Measurements from ENCODE around the gene SLC6A6. TPM values are rescaled to one million over a fixed set of nuclear protein-coding genes. Genes with fewer than 3 reads are reported as not detected.

The SLC6A6 gene
- total and polyA plus RNA-seq, 2 experiments from 2014 or later, result 4.6 to 10.6 TPM

DNA sequence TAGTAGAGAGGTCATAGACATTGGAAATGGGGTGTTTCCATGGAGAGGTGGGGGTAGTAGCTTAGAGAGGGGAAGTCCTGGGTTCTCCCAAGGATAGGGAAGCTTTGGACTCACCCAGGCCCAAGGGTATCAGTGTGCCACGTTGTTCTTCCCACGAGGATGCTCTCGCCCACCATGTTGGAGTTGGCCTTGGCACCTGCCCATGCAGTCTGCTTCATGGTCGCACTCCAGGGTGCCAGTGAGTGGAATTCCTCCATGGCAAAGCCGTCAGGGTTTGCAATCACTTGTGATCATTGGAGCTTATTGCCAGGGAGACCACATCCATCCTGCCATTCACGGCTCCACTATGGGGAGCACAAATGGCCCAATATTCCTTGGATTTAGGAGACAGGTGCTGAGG lies 77.2 kb downstream of the SLC6A6 start:
- no peak overlapping the region for H3K27ac ChIP-seq
- no peaks in the 10 kb centered on the region for H3K27me3 ChIP-seq (replicated peaks; ENCODE audit: insufficient read depth)
- no peak overlapping the region for H3K9ac ChIP-seq
- TF ChIP-seq EZH2phosphoT487 (IDR thresholded peaks at IDR 0.05; ENCODE audit: insufficient read depth, low read depth), result no peak
- TF ChIP-seq EZH2 (IDR thresholded peaks at IDR 0.05; ENCODE audit: insufficient read depth, poor library complexity, severe bottlenecking), result no peak
- no peaks in the 10 kb centered on the region for H3K9me3 ChIP-seq (ENCODE audit: low read depth)
- no peaks in the 10 kb centered on the region for H4K20me1 ChIP-seq (ENCODE audit: insufficient read depth)
- H3K4me3 ChIP-seq, result no peak overlapping the region
- H3F3A ChIP-seq (ENCODE audit: insufficient read depth), result no peaks in the 10 kb centered on the region
- H3K4me2 ChIP-seq (ENCODE audit: unreplicated experiment), result no peak overlapping the region
- H3K36me3 ChIP-seq (ENCODE audit: low read depth), result peaks cover 14% of the 10 kb centered on the region; the same call in 1 of the 2 replicates
- WGBS, 2 experiments (ENCODE audit: low coverage in 1 of 2, low lambda C conversion rate in 2 of 2, missing lambda C conversion rate in 2 of 2), result 90 to 94% methylated on average over 6 of the region's 6 CpGs
- H3K9me2 ChIP-seq (ENCODE audit: insufficient read depth), result no peaks in the 10 kb centered on the region
- no peak for DNase-seq
- H2AFZ ChIP-seq, result no peak overlapping the region
- in situ Hi-C loops (cut with MboI), result no loop called here
- H3K4me1 ChIP-seq (ENCODE audit: insufficient read depth), result no peaks in the 10 kb centered on the region
- H3K79me2 ChIP-seq (ENCODE audit: insufficient read depth), result no peaks in the 10 kb centered on the region

DNA sequence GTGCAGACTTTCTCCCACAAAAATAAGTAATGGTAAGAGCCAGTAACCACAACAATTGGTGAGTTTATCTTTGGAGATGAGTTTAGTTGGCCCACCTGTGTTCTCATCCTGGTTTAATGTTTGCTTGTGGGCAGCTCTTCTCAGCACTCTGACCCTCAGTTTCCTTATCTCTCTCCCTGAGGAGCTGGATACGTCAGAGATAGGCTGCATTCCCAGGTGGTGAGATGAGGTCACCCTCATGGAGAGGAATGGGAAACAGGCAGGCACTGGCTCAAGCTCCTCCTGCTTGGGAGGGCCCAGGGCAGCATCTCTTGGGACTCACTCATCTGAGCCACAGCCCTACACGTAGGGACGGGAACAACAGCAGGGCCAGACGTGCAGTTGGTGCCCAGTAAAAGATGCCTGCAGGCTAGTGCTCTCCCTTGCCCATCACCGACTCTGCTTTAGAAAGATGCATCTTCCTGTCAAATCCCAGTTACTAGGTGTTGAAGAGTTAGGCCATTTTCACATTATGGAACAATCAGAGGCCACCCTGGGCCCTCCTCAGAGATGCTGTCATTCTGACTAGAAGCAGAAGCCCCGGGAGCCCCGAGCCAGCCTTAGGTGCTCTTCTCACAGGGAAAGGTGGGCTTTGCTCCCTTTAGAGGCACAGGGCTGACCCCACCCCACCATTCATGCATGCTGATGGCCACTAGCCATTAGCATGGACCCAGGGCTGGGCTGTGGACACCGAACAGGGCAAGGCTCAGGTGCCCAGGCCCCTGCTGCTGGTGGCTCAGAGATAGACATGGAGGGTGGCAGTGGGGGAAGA lies 78.0 kb downstream of the SLC6A6 start:
- Histone ChIP-seq H2AFZ (no peak overlapping the region), H3K4me3 (no peak overlapping the region), H3K27me3 (replicated peaks; ENCODE audit: insufficient read depth) (no peaks in the 10 kb centered on the region), H3F3A (ENCODE audit: insufficient read depth) (no peaks in the 10 kb centered on the region), H3K9me2 (ENCODE audit: insufficient read depth) (no peaks in the 10 kb centered on the region), H4K20me1 (ENCODE audit: insufficient read depth) (no peaks in the 10 kb centered on the region), H3K36me3 (ENCODE audit: low read depth) (peaks cover 14% of the 10 kb centered on the region; the same call in 1 of the 2 replicates), H3K4me2 (ENCODE audit: unreplicated experiment) (no peak overlapping the region), H3K9me3 (ENCODE audit: low read depth) (no peaks in the 10 kb centered on the region), H3K9ac (no peak overlapping the region), H3K27ac (no peak overlapping the region), H3K4me1 (ENCODE audit: insufficient read depth) (no peaks in the 10 kb centered on the region), H3K79me2 (ENCODE audit: insufficient read depth) (no peaks in the 10 kb centered on the region)
- no peak for TF ChIP-seq EZH2phosphoT487 (IDR thresholded peaks at IDR 0.05; ENCODE audit: insufficient read depth, low read depth)
- TF ChIP-seq EZH2 (IDR thresholded peaks at IDR 0.05; ENCODE audit: insufficient read depth, poor library complexity, severe bottlenecking), result no peak
- in situ Hi-C loops (cut with MboI), result no loop called here
- 86 to 91% methylated on average over 8 of the region's 8 CpGs for WGBS, 2 experiments (ENCODE audit: low coverage in 1 of 2, low lambda C conversion rate in 2 of 2, missing lambda C conversion rate in 2 of 2)
- DNase-seq, result no peak

DNA sequence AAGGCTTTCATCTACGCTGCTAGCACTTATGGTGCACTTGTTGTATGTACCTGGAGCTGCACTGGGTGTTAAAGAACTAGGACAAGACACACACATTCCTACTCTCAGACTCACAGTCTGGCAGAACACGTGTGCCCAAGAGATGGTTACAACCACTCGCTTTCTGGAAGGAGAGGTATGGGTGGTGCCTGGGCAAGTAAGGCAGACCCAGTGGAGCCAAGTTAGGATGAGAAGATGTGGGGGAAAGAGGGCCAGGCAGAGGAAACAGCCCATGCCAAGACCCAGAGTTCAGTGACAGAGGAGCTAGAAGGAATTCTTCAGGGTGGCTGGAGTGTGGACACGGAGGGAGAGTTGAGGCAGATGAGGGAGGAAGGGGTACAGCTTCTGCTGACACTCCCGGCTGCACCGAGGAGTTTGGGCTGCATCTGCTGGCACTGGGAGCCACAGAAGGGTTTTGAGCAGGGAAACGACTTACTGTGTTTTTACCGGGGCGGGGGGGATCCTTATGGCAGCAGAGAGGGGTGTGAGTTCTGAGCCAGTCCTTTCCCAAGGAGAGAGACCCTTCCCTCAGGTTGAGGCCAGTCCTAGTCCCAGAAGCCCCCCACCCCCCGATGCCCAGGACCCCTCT lies 78.7 kb downstream of the SLC6A6 start:
- 65 to 69% methylated on average over 8 to 10 of the region's 10 CpGs for WGBS, 2 experiments (ENCODE audit: low coverage in 1 of 2, low lambda C conversion rate in 2 of 2, missing lambda C conversion rate in 2 of 2)
- Histone ChIP-seq H3K27me3 (replicated peaks; ENCODE audit: insufficient read depth) (no peaks in the 10 kb centered on the region), H2AFZ (no peak overlapping the region), H3K79me2 (ENCODE audit: insufficient read depth) (no peaks in the 10 kb centered on the region), H3K27ac (no peak overlapping the region), H3K9ac (no peak overlapping the region), H3K36me3 (ENCODE audit: low read depth) (peaks cover 14% of the 10 kb centered on the region; the same call in 1 of the 2 replicates), H3K4me1 (ENCODE audit: insufficient read depth) (no peaks in the 10 kb centered on the region), H3K9me2 (ENCODE audit: insufficient read depth) (no peaks in the 10 kb centered on the region), H3K9me3 (ENCODE audit: low read depth) (no peaks in the 10 kb centered on the region), H4K20me1 (ENCODE audit: insufficient read depth) (no peaks in the 10 kb centered on the region), H3K4me2 (ENCODE audit: unreplicated experiment) (no peak overlapping the region), H3F3A (ENCODE audit: insufficient read depth) (no peaks in the 10 kb centered on the region), H3K4me3 (no peak overlapping the region)
- no peak for DNase-seq
- in situ Hi-C loops (cut with MboI), result no loop called here
- TF ChIP-seq EZH2phosphoT487 (IDR thresholded peaks at IDR 0.05; ENCODE audit: insufficient read depth, low read depth), result no peak
- TF ChIP-seq EZH2 (IDR thresholded peaks at IDR 0.05; ENCODE audit: insufficient read depth, poor library complexity, severe bottlenecking), result no peak

DNA sequence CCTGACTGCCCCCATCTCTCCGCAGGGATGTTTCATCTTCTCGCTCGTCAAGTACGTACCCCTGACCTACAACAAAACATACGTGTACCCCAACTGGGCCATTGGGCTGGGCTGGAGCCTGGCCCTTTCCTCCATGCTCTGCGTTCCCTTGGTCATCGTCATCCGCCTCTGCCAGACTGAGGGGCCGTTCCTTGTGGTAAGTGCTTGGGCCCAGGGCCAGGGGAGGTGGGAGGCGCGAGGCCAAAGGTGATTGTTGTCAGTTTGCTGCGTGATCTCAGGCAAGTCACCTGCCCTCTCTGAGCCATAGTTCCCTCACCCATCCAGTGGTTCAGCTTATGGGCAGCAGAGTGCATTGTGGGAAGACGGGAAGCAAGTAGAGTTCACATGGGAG lies 79.2 kb downstream of the SLC6A6 start:
- H3K9me2 ChIP-seq (ENCODE audit: insufficient read depth), result no peaks in the 10 kb centered on the region
- H3K9ac ChIP-seq, result no peak overlapping the region
- in situ Hi-C loops (cut with MboI), result no loop called here
- no peak overlapping the region for H3K4me2 ChIP-seq (ENCODE audit: unreplicated experiment)
- no peak overlapping the region for H2AFZ ChIP-seq
- no peaks in the 10 kb centered on the region for H4K20me1 ChIP-seq (ENCODE audit: insufficient read depth)
- H3K27me3 ChIP-seq (replicated peaks; ENCODE audit: insufficient read depth), result no peaks in the 10 kb centered on the region
- H3F3A ChIP-seq (ENCODE audit: insufficient read depth), result no peaks in the 10 kb centered on the region
- WGBS, 2 experiments (ENCODE audit: low coverage in 1 of 2, low lambda C conversion rate in 2 of 2, missing lambda C conversion rate in 2 of 2), result 91 to 94% methylated on average over 13 of the region's 13 CpGs
- H3K79me2 ChIP-seq (ENCODE audit: insufficient read depth), result no peaks in the 10 kb centered on the region
- H3K27ac ChIP-seq, result no peak overlapping the region
- H3K9me3 ChIP-seq (ENCODE audit: low read depth), result no peaks in the 10 kb centered on the region
- H3K36me3 ChIP-seq (ENCODE audit: low read depth), result peaks cover 14% of the 10 kb centered on the region; the same call in 1 of the 2 replicates
- no peaks in the 10 kb centered on the region for H3K4me1 ChIP-seq (ENCODE audit: insufficient read depth)
- no peak for DNase-seq
- no peak overlapping the region for H3K4me3 ChIP-seq
- TF ChIP-seq EZH2phosphoT487 (IDR thresholded peaks at IDR 0.05; ENCODE audit: insufficient read depth, low read depth) (no peak), EZH2 (IDR thresholded peaks at IDR 0.05; ENCODE audit: insufficient read depth, poor library complexity, severe bottlenecking) (no peak)
